ENCODE results near the gene SGPP2. TPM values are rescaled to one million over a fixed set of nuclear protein-coding genes. Genes with fewer than 3 reads are reported as not detected.
"Not testable (repeated sequence)": the region's sequence is repeated elsewhere in the genome, so short reads cannot be mapped to it uniquely, and the experiment has no call there.

SGPP2 gene
- total RNA-seq, 1 donor, result not detected

- TF ChIP-seq CTCF (IDR thresholded peaks at IDR 0.05; ENCODE audit: insufficient read depth, low read length), result no peak
- no peak overlapping the region for H3K4me3 ChIP-seq (ENCODE audit: low read depth, low read length)
- no peak for DNase-seq (ENCODE audit: low read depth)
Observed at GRCh38 chr2:222427646-222428301, 3.4 kb downstream of the SGPP2 start.

- DNase-seq (ENCODE audit: low read depth), result no peak
- H3K4me3 ChIP-seq (ENCODE audit: low read depth, low read length), result no peak overlapping the region
- no peak for TF ChIP-seq CTCF (IDR thresholded peaks at IDR 0.05; ENCODE audit: insufficient read depth, low read length)
Observed at GRCh38 chr2:222430071-222430470, 5.7 kb downstream of the SGPP2 start.

GRCh38 chr2:222430681-222431080 lies 6.3 kb downstream of the SGPP2 start:
- DNase-seq (ENCODE audit: low read depth), result no peak
- no peak for TF ChIP-seq CTCF (IDR thresholded peaks at IDR 0.05; ENCODE audit: insufficient read depth, low read length)
- H3K4me3 ChIP-seq (ENCODE audit: low read depth, low read length), result no peak overlapping the region

- no peak for TF ChIP-seq CTCF (IDR thresholded peaks at IDR 0.05; ENCODE audit: insufficient read depth, low read length)
- no peak for DNase-seq (ENCODE audit: low read depth)
- H3K4me3 ChIP-seq (ENCODE audit: low read depth, low read length), result no peak overlapping the region
Observed at GRCh38 chr2:222431869-222432268, 7.5 kb downstream of the SGPP2 start.

GRCh38 chr2:222433332-222434173 lies 9.2 kb downstream of the SGPP2 start:
- DNase-seq (ENCODE audit: low read depth), result no peak

GRCh38 chr2:222434204-222434603 lies 9.9 kb downstream of the SGPP2 start:
- DNase-seq (ENCODE audit: low read depth), result no peak
- no peak overlapping the region for H3K4me3 ChIP-seq (ENCODE audit: low read depth, low read length)
- TF ChIP-seq CTCF (IDR thresholded peaks at IDR 0.05; ENCODE audit: insufficient read depth, low read length), result no peak

More at GRCh38 chr2:222433332-222434173, 9.2 kb downstream of the SGPP2 start:
- H3K4me3 ChIP-seq (ENCODE audit: low read depth, low read length), result no peak overlapping the region
- no peak for TF ChIP-seq CTCF (IDR thresholded peaks at IDR 0.05; ENCODE audit: insufficient read depth, low read length)

- H3K4me3 ChIP-seq (ENCODE audit: low read depth, low read length); DNase-seq (ENCODE audit: low read depth): not testable (repeated sequence)
Observed at GRCh38 chr2:222435400-222436039, 11.2 kb downstream of the SGPP2 start.
